Pancreas (tissue), 10 donors: Measurements from ENCODE around the gene SAP25. TPM values are rescaled to one million over a fixed set of nuclear protein-coding genes. Genes with fewer than 3 reads are reported as not detected.
A peak's percentile ranks its signal among the peaks of the same experiment; 100 is the strongest.

ENCODE experiments used
- ATAC-seq, 4 donors: fragments of 200-7000 bp; cut with Tn5 transposase; one replicate each; pipeline versions ENCODE4 v1.8.0 to v1.9.1; 2020; ENCODE audit warnings: mild to moderate bottlenecking in 4 of 4, moderate library complexity in 4 of 4
- DNase-seq, 6 donors: peaks; one replicate each; pipeline ENCODE4 v3.0.0-alpha.2; 2020
- FAIRE-seq: peaks from 2 replicates; lab custom pipeline; 2012; peaks lifted over from hg19 to GRCh38; lab: Jason Lieb, UNC
- H3K27ac ChIP-seq, 4 donors: fragments of 200-600 bp; sonication (generic); 1 replicate in 3 of 4; 2 replicates in 1 of 4; pipeline versions ENCODE4 v1.5.0 to v1.8.0; 2020
- H3K27me3 ChIP-seq, 4 donors: fragments of 200-600 bp; one replicate each; pipeline ENCODE4 v1.8.0; 2021
- H3K36me3 ChIP-seq, 3 donors: fragments of 200-600 bp; sonication (generic) in 1 of 3; one replicate each; pipeline versions ENCODE4 v1.5.0 to v1.8.0; 2020 to 2021
- H3K4me1 ChIP-seq, 3 donors: fragments of 200-600 bp; one replicate each; pipeline ENCODE4 v1.8.0; 2021
- H3K4me3 ChIP-seq, 4 donors: fragments of 200-600 bp; sonication (generic) in 2 of 4; one replicate each; pipeline versions ENCODE4 v1.5.0 to v1.8.0; 2020 to 2021
- H3K9me3 ChIP-seq, 4 donors: fragments of 200-600 bp; one replicate each; pipeline ENCODE4 v1.8.0; 2021
- WGBS, 2 donors: extraction: QIAGEN DNeasy Blood & Tissue Kit; methylation state at CpG; one replicate each; pipeline ENCODE4 v1.1.7; 2013; 5-methylcytosine and 5-hydroxymethylcytosine counted together
- intact Hi-C, 3 donors: fragments of 100-400 bp; cut with DNase I; formaldehyde crosslinking; loops; one replicate each; pipeline versions ENCODE4 v1.11.1 to v1.14.2; 2022
- polyA plus RNA-seq, 2 donors: library from polyadenylated mRNA; stranded (reverse); fragments of 200-250 nt; gene quantifications; one replicate each; pipeline ENCODE4 v1.2.3, GENCODE V29; 2013
- total RNA-seq, 6 donors: library from RNA; stranded (reverse); fragmentation: NEBNext Ultra II Directional in 4 of 6; extraction: Animal tissue kit (Norgen Biotek cat#: 25700) in 4 of 6; gene quantifications; one replicate each; pipeline versions ENCODE4 v1.2.1 to v1.2.4, GENCODE V29; 2021 to 2023
- TF ChIP-seq, protein P1 (sequence below), 4 donors: fragments of 200-600 bp; sonication (generic) in 3 of 4; IDR thresholded peaks; one replicate each; pipeline versions ENCODE4 v1.5.0 to v1.8.0; 2021; ENCODE audit warnings: antibody characterized with exemption in 4 of 4
- donor health status: healthy with polysubstance abuse.
- donor health status: DM: no; HTN: no; CAD: no; lungs with moderate emphysema.
- donor health status: DM: no; HTN: no; CAD: no.
- donor health status: control.
- donor health status: control.
- donor health status: Bipolar disorder and iron deficiency.
- donor health status: DM: yes; HTN: yes; CAD: no.
- donor health status: DM: no; HTN: no; CAD: no.
- donor health status: DM: no; HTN: no; CAD: no.
- donor health status: DM: yes; HTN: yes; CAD: no.

The SAP25 gene
- total and polyA plus RNA-seq, 8 donors = 0.39 to 17.8 (median 2.6) TPM

- Histone ChIP-seq H3K4me1 (peaks cover 0 to 3% (median 0%) of the 10 kb centered on the region in 3 donors), H3K4me3 (no peak overlapping the region), H3K9me3 (no peaks in the 10 kb centered on the region), H3K36me3 (no peaks in the 10 kb centered on the region), H3K27me3 (no peaks in the 10 kb centered on the region), H3K27ac (no peak overlapping the region)
- ATAC-seq = no peak
- FAIRE-seq = no peak
- WGBS, 2 donors = 88 to 94% methylated on average over 8 of the region's 8 CpGs
- TF ChIP-seq, protein P1, sequence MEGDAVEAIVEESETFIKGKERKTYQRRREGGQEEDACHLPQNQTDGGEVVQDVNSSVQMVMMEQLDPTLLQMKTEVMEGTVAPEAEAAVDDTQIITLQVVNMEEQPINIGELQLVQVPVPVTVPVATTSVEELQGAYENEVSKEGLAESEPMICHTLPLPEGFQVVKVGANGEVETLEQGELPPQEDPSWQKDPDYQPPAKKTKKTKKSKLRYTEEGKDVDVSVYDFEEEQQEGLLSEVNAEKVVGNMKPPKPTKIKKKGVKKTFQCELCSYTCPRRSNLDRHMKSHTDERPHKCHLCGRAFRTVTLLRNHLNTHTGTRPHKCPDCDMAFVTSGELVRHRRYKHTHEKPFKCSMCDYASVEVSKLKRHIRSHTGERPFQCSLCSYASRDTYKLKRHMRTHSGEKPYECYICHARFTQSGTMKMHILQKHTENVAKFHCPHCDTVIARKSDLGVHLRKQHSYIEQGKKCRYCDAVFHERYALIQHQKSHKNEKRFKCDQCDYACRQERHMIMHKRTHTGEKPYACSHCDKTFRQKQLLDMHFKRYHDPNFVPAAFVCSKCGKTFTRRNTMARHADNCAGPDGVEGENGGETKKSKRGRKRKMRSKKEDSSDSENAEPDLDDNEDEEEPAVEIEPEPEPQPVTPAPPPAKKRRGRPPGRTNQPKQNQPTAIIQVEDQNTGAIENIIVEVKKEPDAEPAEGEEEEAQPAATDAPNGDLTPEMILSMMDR (IDR thresholded peaks at IDR 0.05) = no peak
- intact Hi-C loops = no loop called here
- DNase-seq = no peak
Observed at GRCh38 chr7:100607111-100607510, 33.4 kb upstream of the SAP25 start.

- no peak for ATAC-seq
- Histone ChIP-seq H3K4me3 (no peak overlapping the region), H3K4me1 (peaks cover 0 to 3% (median 0%) of the 10 kb centered on the region in 3 donors), H3K36me3 (no peaks in the 10 kb centered on the region), H3K27ac (no peak overlapping the region), H3K27me3 (no peaks in the 10 kb centered on the region), H3K9me3 (no peaks in the 10 kb centered on the region)
- TF ChIP-seq, protein P1 (IDR thresholded peaks at IDR 0.05) = no peak
- 92 to 93% methylated on average over 12 of the region's 12 CpGs for WGBS, 2 donors
- intact Hi-C loops = no loop called here
- FAIRE-seq = no peak
- no peak for DNase-seq
Observed at GRCh38 chr7:100606313-100606712, 32.6 kb upstream of the SAP25 start.

DNA sequence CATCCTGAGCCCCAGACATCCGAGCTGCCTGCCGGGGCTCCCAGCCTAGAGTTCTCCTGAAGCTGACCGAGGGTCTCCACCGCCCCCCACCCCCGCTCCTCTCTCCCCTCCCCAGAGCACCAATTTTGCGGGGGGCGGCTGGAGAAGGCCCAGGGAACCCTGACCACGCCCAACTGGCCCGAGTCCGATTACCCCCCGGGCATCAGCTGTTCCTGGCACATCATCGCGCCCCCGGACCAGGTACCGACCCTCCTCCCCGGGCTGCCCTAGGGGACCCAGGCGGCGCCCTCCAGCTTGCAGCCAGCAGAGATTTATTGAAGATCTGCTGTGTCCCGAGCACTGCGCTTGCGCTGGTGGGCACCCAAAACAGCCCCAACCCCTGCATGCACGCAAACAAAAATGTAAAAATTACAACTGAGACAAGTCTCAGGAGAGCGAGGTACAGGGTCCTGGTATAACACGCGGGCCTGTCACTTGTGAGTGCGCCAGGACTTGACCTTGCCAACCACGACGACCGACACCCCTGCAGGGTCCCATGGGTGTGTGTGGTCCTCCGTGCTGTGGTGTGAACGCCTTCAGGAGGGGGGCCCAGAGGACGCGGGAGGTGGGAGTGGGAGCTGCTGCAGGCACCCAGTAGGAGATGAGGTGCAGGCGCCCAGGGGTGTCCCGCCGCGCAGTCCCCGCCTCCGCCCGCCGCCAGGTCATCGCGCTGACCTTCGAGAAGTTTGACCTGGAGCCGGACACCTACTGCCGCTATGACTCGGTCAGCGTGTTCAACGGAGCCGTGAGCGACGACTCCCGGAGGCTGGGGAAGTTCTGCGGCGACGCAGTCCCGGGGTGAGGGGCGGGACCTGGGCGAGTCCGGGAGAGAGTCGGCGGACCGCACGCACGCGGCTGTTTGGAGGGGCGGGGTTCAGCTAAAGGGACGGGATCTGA lies 31.5 kb upstream of the SAP25 start:
- 2 to 5% methylated on average over 65 to 68 of the region's 68 CpGs for WGBS, 2 donors
- peaks cover 0 to 3% (median 0%) of the 10 kb centered on the region in 3 donors for H3K4me1 ChIP-seq
- H3K4me3 ChIP-seq = peak overlapping the region; percentile 38 to 83 (median 56)
- H3K36me3 ChIP-seq = no peaks in the 10 kb centered on the region
- intact Hi-C loops = no loop called here
- H3K27me3 ChIP-seq = no peaks in the 10 kb centered on the region
- DNase-seq (peak; percentile 42 to 82 (median 64)), FAIRE-seq (no peak), ATAC-seq (peak; percentile 47 to 53 (median 49))
- peak overlapping the region in 2 of 4 donors; percentile 42 to 58 for H3K27ac ChIP-seq
- TF ChIP-seq, protein P1 (IDR thresholded peaks at IDR 0.05) = no peak
- H3K9me3 ChIP-seq = no peaks in the 10 kb centered on the region

DNA sequence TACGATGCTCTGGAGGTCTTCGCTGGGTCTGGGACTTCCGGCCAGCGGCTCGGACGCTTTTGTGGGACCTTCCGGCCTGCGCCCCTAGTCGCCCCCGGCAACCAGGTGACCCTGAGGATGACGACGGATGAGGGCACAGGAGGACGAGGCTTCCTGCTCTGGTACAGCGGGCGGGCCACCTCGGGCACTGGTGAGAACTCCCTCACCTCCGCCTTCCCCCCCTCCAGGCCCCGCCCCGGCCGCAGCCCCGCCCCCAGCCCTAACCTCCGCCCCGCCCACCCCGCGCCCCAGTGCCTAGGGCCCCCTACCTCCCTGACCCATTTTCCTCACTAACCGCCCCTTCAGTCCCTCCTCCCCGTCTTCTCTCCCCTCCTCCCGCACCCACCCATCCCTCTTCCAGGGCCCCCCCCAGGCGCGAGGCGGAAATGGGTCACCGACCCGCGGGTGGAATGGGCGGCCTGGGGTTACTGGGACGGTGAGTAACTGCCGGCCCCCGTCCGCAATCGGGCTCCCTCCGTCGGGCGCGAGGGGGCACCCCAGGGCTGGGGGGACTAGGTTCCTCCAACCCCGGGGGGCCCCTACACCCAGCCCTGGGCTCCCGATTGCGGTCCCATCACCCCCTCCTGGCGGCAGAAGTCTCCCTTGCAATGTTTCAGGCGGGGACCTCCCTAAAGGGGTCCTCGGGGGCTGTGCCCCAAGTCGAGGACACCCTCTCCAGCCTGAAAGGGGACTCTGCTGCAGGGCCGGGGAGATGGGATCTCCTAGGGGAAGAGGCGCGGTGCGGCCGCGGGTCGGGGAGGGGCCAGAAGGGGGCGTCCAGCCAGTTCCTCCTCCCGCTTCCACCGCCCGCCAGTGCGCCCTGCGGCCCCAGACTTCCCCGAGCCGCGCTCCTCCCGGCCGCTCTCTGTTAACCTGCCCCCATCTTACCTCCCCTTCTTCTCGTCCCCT lies 30.6 kb upstream of the SAP25 start:
- TF ChIP-seq, protein P1 (IDR thresholded peaks at IDR 0.05) = peak in 3 of 4 donors; percentile 10 to 19 (median 16)
- intact Hi-C loops = no loop called here
- ATAC-seq (peak; percentile 80 to 91 (median 86)), DNase-seq (peak; percentile 68 to 90 (median 78)), FAIRE-seq (no peak)
- H3K27me3 ChIP-seq = no peaks in the 10 kb centered on the region
- peaks cover 0 to 3% (median 0%) of the 10 kb centered on the region in 3 donors for H3K4me1 ChIP-seq
- H3K4me3 ChIP-seq = peak overlapping the region; percentile 38 to 83 (median 56)
- H3K27ac ChIP-seq = peak overlapping the region; percentile 42 to 58 (median 54)
- no peaks in the 10 kb centered on the region for H3K9me3 ChIP-seq
- no peaks in the 10 kb centered on the region for H3K36me3 ChIP-seq
- WGBS, 2 donors = 1% methylated on average over 50 to 70 of the region's 70 CpGs
